ENCODE measurements around the gene DMTF1. TPM values are rescaled to one million over a fixed set of nuclear protein-coding genes. Genes with fewer than 3 reads are reported as not detected.

Gene DMTF1
- total RNA-seq, 1 experiment from 2014 or later: 79.7 TPM

- no peaks in the 10 kb centered on the region for H3K9me3 Mint-ChIP-seq (ENCODE audit: unreplicated experiment)
- POLR2A ChIA-PET: no interaction called here
- no peaks in the 10 kb centered on the region for H3K36me3 Mint-ChIP-seq (ENCODE audit: insufficient read depth, unreplicated experiment)
These were observed 5.4 kb upstream of the DMTF1 start for GRCh38 chr7:87146740-87147386.

DNA sequence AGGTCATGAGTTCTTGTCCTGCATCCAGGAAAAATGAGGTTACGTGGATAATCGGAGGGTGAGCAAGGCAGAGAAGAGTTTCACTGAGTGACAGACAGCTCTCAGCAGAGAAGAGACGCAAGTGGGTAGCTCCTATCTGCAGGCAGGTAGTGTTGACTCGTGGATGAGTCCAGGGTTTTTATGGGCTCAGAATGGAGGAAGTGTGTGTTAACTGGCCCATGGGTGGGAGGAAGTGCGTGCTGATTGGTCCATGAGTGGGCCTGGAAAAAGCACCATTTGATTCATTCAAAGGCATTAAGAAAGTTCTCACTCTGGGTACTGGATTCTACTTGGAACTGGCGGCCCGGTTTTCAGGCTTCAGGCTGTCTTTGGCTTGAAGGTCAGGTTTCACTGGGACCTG lies 4.8 kb upstream of the DMTF1 start:
- ChIA-PET CTCF (interaction anchor here (0.6 to 7.9 kb wide), 27 partner anchors 9 to 350 kb away, joined by 3 to 129 read pairs (median 5); partner anchors contain the start of gene ELAPOR2), POLR2A (interaction anchor here (2.2 kb wide), 1 partner anchor 108 kb away, joined by 4 read pairs; no protein-coding TSS in a partner anchor)
- no TSS peak for BruUV-seq (replicated peaks)
- Mint-ChIP-seq H3K9me3 (ENCODE audit: unreplicated experiment) (no peaks in the 10 kb centered on the region), H3K27me3 (ENCODE audit: insufficient read depth, unreplicated experiment) (no peaks in the 10 kb centered on the region), H3K4me1 (ENCODE audit: insufficient read depth, unreplicated experiment) (peaks cover 7% of the 10 kb centered on the region), H3K27ac (ENCODE audit: low read depth, unreplicated experiment) (no peak overlapping the region), H3K36me3 (ENCODE audit: insufficient read depth, unreplicated experiment) (peaks cover 5% of the 10 kb centered on the region), H3K4me3 (ENCODE audit: unreplicated experiment) (no peak overlapping the region)
- no peak for TF ChIP-seq CTCF (IDR thresholded peaks at IDR 0.05; ENCODE audit: unreplicated experiment)
- DNase-seq (ENCODE audit: unreplicated experiment): no peak
- intact Hi-C loops (cut with micrococcal nuclease): no loop called here

More at GRCh38 chr7:87146740-87147386, 5.4 kb upstream of the DMTF1 start:
- H3K27ac Mint-ChIP-seq (ENCODE audit: low read depth, unreplicated experiment): no peak overlapping the region
- no peak overlapping the region for H3K4me3 Mint-ChIP-seq (ENCODE audit: unreplicated experiment)
- TF ChIP-seq CTCF (IDR thresholded peaks at IDR 0.05; ENCODE audit: unreplicated experiment): no peak
- H3K4me1 Mint-ChIP-seq (ENCODE audit: insufficient read depth, unreplicated experiment): peaks cover 4% of the 10 kb centered on the region
- CTCF ChIA-PET: interaction anchor here (0.6 to 7.9 kb wide), 15 partner anchors 17 to 349 kb away, joined by 3 to 129 read pairs (median 11); partner anchors contain the start of gene ELAPOR2
- no TSS peak for BruUV-seq (replicated peaks)
- DNase-seq (ENCODE audit: unreplicated experiment): no peak
- H3K27me3 Mint-ChIP-seq (ENCODE audit: insufficient read depth, unreplicated experiment): no peaks in the 10 kb centered on the region
- intact Hi-C loops (cut with micrococcal nuclease): no loop called here

DNA sequence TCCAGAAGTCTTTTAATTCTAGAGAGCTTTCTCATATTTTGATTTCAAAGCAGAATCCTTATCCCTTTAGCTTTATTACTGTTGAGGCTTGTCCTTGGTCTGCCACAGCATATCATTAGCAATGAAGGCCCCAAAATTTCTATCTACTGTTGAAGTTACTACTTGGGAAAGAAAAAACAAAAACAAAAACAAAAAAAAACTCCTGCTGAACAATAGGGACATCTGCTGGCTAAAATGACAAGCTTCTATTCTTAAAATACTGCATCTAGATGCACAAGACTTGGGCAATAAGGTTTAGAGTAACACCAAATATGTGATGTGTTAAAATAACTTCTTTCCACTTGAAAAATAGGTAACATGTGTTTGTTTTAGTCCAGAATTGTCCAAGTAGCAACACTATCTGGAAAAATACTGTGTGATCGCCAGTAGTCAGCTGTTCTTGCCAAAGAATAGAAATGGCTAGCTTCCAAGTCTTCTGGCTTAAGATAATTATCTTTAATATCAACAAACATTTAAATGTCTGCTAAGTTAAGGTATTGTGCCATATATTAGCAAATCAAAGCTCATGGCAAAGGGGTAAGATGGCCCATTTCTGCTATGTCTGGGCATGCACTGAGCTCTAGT lies 3.8 kb upstream of the DMTF1 start:
- peaks cover 7% of the 10 kb centered on the region for H3K4me1 Mint-ChIP-seq (ENCODE audit: insufficient read depth, unreplicated experiment)
- H3K36me3 Mint-ChIP-seq (ENCODE audit: insufficient read depth, unreplicated experiment): peaks cover 7% of the 10 kb centered on the region
- H3K27ac Mint-ChIP-seq (ENCODE audit: low read depth, unreplicated experiment): no peak overlapping the region
- CTCF ChIA-PET: interaction anchor here (0.6 to 7.9 kb wide), 53 partner anchors 10 to 711 kb away, joined by 3 to 129 read pairs (median 4); partner anchors contain the start of gene ELAPOR2
- POLR2A ChIA-PET: interaction anchor here (0.8 to 2.2 kb wide), 7 partner anchors 72 to 240 kb away, joined by 3 to 5 read pairs (median 4); partner anchors contain the start of gene TMEM243
- TF ChIP-seq CTCF (IDR thresholded peaks at IDR 0.05; ENCODE audit: unreplicated experiment): peak; percentile 72
- no TSS peak for BruUV-seq (replicated peaks)
- H3K9me3 Mint-ChIP-seq (ENCODE audit: unreplicated experiment): no peaks in the 10 kb centered on the region
- DNase-seq (ENCODE audit: unreplicated experiment): peak; percentile 30
- intact Hi-C loops (cut with micrococcal nuclease): loop anchor here (1.0 kb wide), 2 partner anchors 209 to 222 kb away; no protein-coding TSS in a partner anchor
- no peaks in the 10 kb centered on the region for H3K27me3 Mint-ChIP-seq (ENCODE audit: insufficient read depth, unreplicated experiment)
- H3K4me3 Mint-ChIP-seq (ENCODE audit: unreplicated experiment): no peak overlapping the region
